Ishikawa (cell line): ENCODE results near the gene DEAF1.

Source experiments
- CEBPB ChIP-seq: IDR thresholded peaks from 2 replicates; pipeline ENCODE4 v1.6.1; 2012
- CREB1 ChIP-seq: IDR thresholded peaks from 2 replicates; pipeline ENCODE4 v1.6.1; 2012; ENCODE audit warnings: low read depth
- EGR1 ChIP-seq: IDR thresholded peaks from 2 replicates; pipeline ENCODE4 v1.6.1; 2012
- EP300 ChIP-seq: IDR thresholded peaks from 2 replicates; pipeline ENCODE4 v1.6.1; 2012; ENCODE audit warnings: borderline replicate concordance
- FOXM1 ChIP-seq: IDR thresholded peaks from 2 replicates; pipeline ENCODE4 v1.6.1; 2012; ENCODE audit warnings: low read depth, borderline replicate concordance
- MAX ChIP-seq: IDR thresholded peaks from 2 replicates; pipeline ENCODE4 v1.6.1; 2012
- NFIC ChIP-seq: IDR thresholded peaks from 2 replicates; pipeline ENCODE4 v1.6.1; 2012
- RAD21 ChIP-seq: IDR thresholded peaks from 2 replicates; pipeline ENCODE4 v1.6.1; 2012; ENCODE audit warnings: low read depth
- REST ChIP-seq: IDR thresholded peaks from 2 replicates; pipeline ENCODE4 v1.6.1; 2012; ENCODE audit warnings: low read depth, mild to moderate bottlenecking
- TAF1 ChIP-seq: IDR thresholded peaks from 2 replicates; pipeline ENCODE4 v1.6.1; 2012; ENCODE audit warnings: low read depth, mild to moderate bottlenecking
- TCF12 ChIP-seq: IDR thresholded peaks from 2 replicates; pipeline ENCODE4 v1.6.1; 2012; ENCODE audit warnings: low read depth
- TEAD4 ChIP-seq: IDR thresholded peaks from 2 replicates; pipeline ENCODE4 v1.6.1; 2012
- USF1 ChIP-seq: IDR thresholded peaks from 2 replicates; pipeline ENCODE4 v1.6.1; 2012
- YY1 ChIP-seq: IDR thresholded peaks from 2 replicates; pipeline ENCODE4 v1.6.1; 2012; ENCODE audit warnings: low read depth
- ZBTB7A ChIP-seq: IDR thresholded peaks from 2 replicates; pipeline ENCODE4 v1.6.1; 2012; ENCODE audit warnings: low read depth

Gene DEAF1

GRCh38 chr11:679271-680207 is 15.5 kb downstream of the DEAF1 start:
- TF ChIP-seq TAF1 = no peak
- TF ChIP-seq MAX = no peak
- no peak for TF ChIP-seq TEAD4
- TF ChIP-seq RAD21 = no peak
- no peak for TF ChIP-seq TCF12
- no peak for TF ChIP-seq YY1
- no peak for TF ChIP-seq CEBPB
- TF ChIP-seq NFIC = no peak
- TF ChIP-seq EP300 = no peak
- TF ChIP-seq CREB1 = no peak
- TF ChIP-seq REST = no peak
- TF ChIP-seq EGR1 = no peak
- TF ChIP-seq FOXM1 = no peak

- TF ChIP-seq TEAD4 (no peak), EGR1 (no peak), MAX (no peak), CREB1 (no peak), CEBPB (no peak), TAF1 (no peak), RAD21 (no peak), YY1 (no peak), NFIC (no peak), REST (no peak), ZBTB7A (no peak)
These were observed 16.7 kb downstream of the DEAF1 start for GRCh38 chr11:678297-678696.

- no peak for TF ChIP-seq TCF12
- TF ChIP-seq YY1 = no peak
These were observed 20.6 kb downstream of the DEAF1 start for GRCh38 chr11:674406-674805.

- TF ChIP-seq MAX (no peak), TAF1 (no peak), CREB1 (no peak), USF1 (no peak), FOXM1 (no peak), YY1 (no peak), CEBPB (no peak)
These were observed 21.2 kb downstream of the DEAF1 start for GRCh38 chr11:673866-674265.

- no peak for TF ChIP-seq RAD21
- no peak for TF ChIP-seq YY1
- TF ChIP-seq CEBPB = no peak
- no peak for TF ChIP-seq NFIC
- no peak for TF ChIP-seq TEAD4
- TF ChIP-seq EGR1 = no peak
- TF ChIP-seq TAF1 = no peak
- no peak for TF ChIP-seq REST
- no peak for TF ChIP-seq CREB1
These were observed 29.2 kb downstream of the DEAF1 start for GRCh38 chr11:665704-666281.
